CD4-positive, alpha-beta T cell (primary cell): ENCODE measurements around the gene MACROD2. TPM values are rescaled to one million over a fixed set of nuclear protein-coding genes. Genes with fewer than 3 reads are reported as not detected.

ENCODE experiments used
- ATAC-seq: fragments of 200-7000 bp; cut with Tn5 transposase; one replicate; pipeline ENCODE4 v1.10.0; 2022; ENCODE audit warnings: mild to moderate bottlenecking; ENCODE audit not compliant: poor library complexity
- CTCF ChIA-PET: fragments of 350-600 bp; sonication (Branson Sonifier 250); formaldehyde crosslinking; loops from one replicate; lab custom pipeline; 2021; ENCODE audit warnings: antibody characterized with exemption, inconsistent platforms; lab: Charles Lee
- POLR2A ChIA-PET: fragments of 350-600 bp; sonication (Branson Sonifier 250); formaldehyde crosslinking; loops from one replicate; lab custom pipeline; 2021; ENCODE audit warnings: antibody characterized with exemption, inconsistent platforms; lab: Charles Lee
- DNase-seq, 14 experiments: peaks; one replicate each; pipeline ENCODE4 v3.0.0-alpha.2; 2013 to 2020; ENCODE audit warnings: mixed read lengths in 2 of 14
- H3K27ac ChIP-seq, 2 donors: one replicate each; pipeline versions ENCODE4 v1.5.1 to v1.7.0; 2013; ENCODE audit warnings: low read length in 2 of 2, low read depth in 1 of 2, mild to moderate bottlenecking in 1 of 2
- H3K27me3 ChIP-seq, 2 experiments: 1 replicate in 1 of 2; 2 replicates in 1 of 2; pipeline versions ENCODE4 v1.6.1 to v1.7.0; 2013; ENCODE audit warnings: low read length in 2 of 2, control low read depth in 1 of 2, mild to moderate bottlenecking in 1 of 2, moderate library complexity in 1 of 2; ENCODE audit not compliant: insufficient read depth in 2 of 2, control insufficient read depth in 1 of 2
- H3K36me3 ChIP-seq: one replicate; pipeline ENCODE4 v1.6.1; 2013; ENCODE audit warnings: low read length, control low read depth; ENCODE audit not compliant: insufficient read depth
- H3K4me1 ChIP-seq: one replicate; pipeline ENCODE4 v1.6.1; 2013; ENCODE audit warnings: low read length, control low read depth; ENCODE audit not compliant: insufficient read depth
- H3K4me3 ChIP-seq: one replicate; pipeline ENCODE4 v1.5.1; 2013; ENCODE audit warnings: mild to moderate bottlenecking, low read length, moderate library complexity
- H3K9me3 ChIP-seq, 2 experiments: 1 replicate in 1 of 2; 2 replicates in 1 of 2; pipeline versions ENCODE4 v1.6.1 to v1.7.0; 2013; ENCODE audit warnings: low read length in 2 of 2, mild to moderate bottlenecking in 2 of 2, control low read depth in 1 of 2, moderate library complexity in 1 of 2; ENCODE audit not compliant: control insufficient read depth in 1 of 2, insufficient read depth in 1 of 2
- H3K27ac Mint-ChIP-seq: one replicate; pipeline ENCODE4 v1.8.0; 2020; ENCODE audit warnings: mixed read lengths
- H3K27me3 Mint-ChIP-seq: one replicate; pipeline ENCODE4 v1.8.0; 2021; ENCODE audit warnings: mixed read lengths
- H3K36me3 Mint-ChIP-seq: one replicate; pipeline ENCODE4 v1.8.0; 2021; ENCODE audit warnings: low read depth, mixed read lengths
- H3K4me1 Mint-ChIP-seq: one replicate; pipeline ENCODE4 v1.8.0; 2021; ENCODE audit warnings: low read depth, mixed read lengths
- H3K4me3 Mint-ChIP-seq: one replicate; pipeline ENCODE4 v1.8.0; 2020; ENCODE audit warnings: mild to moderate bottlenecking, mixed read lengths
- H3K9me3 Mint-ChIP-seq: one replicate; pipeline ENCODE4 v1.8.0; 2020; ENCODE audit warnings: mixed read lengths
- CTCF ChIP-seq: fragments of 200-600 bp; IDR thresholded peaks from one replicate; pipeline ENCODE4 v1.8.0; 2022; ENCODE audit warnings: antibody characterized with exemption, mild to moderate bottlenecking
- intact Hi-C, 2 experiments: fragments of 100-400 bp; cut with DNase I in 1 of 2; cut with micrococcal nuclease in 1 of 2; formaldehyde crosslinking; loops; one replicate each; pipeline versions ENCODE4 v1.15.1 to v1.9.0; 2023 to 2025; cut with DNase I, micrococcal nuclease
- total RNA-seq, 174 experiments: library from RNA in 2 of 174; stranded (reverse) in 2 of 174; gene quantifications; one replicate each; pipeline ENCODE4 v1.2.3 and lab custom pipeline; 2021 to 2026

The MACROD2 gene
- total RNA-seq, 2 experiments from 2014 or later: not detected

DNA sequence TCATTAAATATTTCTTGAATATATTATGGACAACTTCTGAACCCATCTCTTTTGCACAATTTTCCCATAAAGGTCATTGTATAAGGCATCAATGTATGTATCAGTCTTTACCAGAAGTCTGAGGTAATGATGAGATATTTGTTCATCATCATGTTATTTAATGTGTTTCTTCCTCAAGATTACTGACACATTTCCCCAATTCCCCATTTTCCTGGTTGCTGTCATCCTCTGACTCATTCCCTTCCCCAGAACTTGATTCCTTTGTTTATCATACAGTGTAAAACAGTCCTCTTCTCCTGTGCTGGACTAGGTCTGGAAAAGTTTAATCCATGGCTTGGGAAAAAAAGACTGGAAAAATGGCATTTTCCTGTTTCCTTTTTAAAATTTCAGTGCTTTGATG is 450.0 kb downstream of the MACROD2 start:
- Mint-ChIP-seq H3K27ac (no peak overlapping the region), H3K36me3 (no peaks in the 10 kb centered on the region), H3K4me3 (no peak overlapping the region), H3K27me3 (no peaks in the 10 kb centered on the region), H3K4me1 (no peaks in the 10 kb centered on the region), H3K9me3 (peaks cover 12% of the 10 kb centered on the region)
- TF ChIP-seq CTCF: no peak
- Histone ChIP-seq H3K4me3 (no peak overlapping the region), H3K27ac (no peak overlapping the region), H3K27me3 (no peaks in the 10 kb centered on the region), H3K4me1 (no peaks in the 10 kb centered on the region), H3K36me3 (no peaks in the 10 kb centered on the region), H3K9me3 (peaks cover 0 to 14% of the 10 kb centered on the region in 2 experiments)
- ATAC-seq: no peak
- intact Hi-C loops: no loop called here
- POLR2A ChIA-PET: no interaction called here
- DNase-seq: no peak
- CTCF ChIA-PET: no interaction called here

- ATAC-seq (no peak), DNase-seq (no peak)
- H3K4me1 Mint-ChIP-seq: no peaks in the 10 kb centered on the region
- TF ChIP-seq CTCF: no peak
- POLR2A ChIA-PET: no interaction called here
- no peak overlapping the region for H3K4me3 ChIP-seq
- no peaks in the 10 kb centered on the region for H3K36me3 Mint-ChIP-seq
- CTCF ChIA-PET: no interaction called here
- H3K27me3 Mint-ChIP-seq: no peaks in the 10 kb centered on the region
- no peak overlapping the region for H3K4me3 Mint-ChIP-seq
- H3K36me3 ChIP-seq: no peaks in the 10 kb centered on the region
- H3K27ac ChIP-seq: no peak overlapping the region
- H3K9me3 Mint-ChIP-seq: peaks cover 16% of the 10 kb centered on the region
- peaks cover 0 to 14% of the 10 kb centered on the region in 2 experiments for H3K9me3 ChIP-seq
- intact Hi-C loops: no loop called here
- no peaks in the 10 kb centered on the region for H3K27me3 ChIP-seq
- no peak overlapping the region for H3K27ac Mint-ChIP-seq
- H3K4me1 ChIP-seq: no peaks in the 10 kb centered on the region
Measured at GRCh38 chr20:14445902-14446301, 450.6 kb downstream of the MACROD2 start.

DNA sequence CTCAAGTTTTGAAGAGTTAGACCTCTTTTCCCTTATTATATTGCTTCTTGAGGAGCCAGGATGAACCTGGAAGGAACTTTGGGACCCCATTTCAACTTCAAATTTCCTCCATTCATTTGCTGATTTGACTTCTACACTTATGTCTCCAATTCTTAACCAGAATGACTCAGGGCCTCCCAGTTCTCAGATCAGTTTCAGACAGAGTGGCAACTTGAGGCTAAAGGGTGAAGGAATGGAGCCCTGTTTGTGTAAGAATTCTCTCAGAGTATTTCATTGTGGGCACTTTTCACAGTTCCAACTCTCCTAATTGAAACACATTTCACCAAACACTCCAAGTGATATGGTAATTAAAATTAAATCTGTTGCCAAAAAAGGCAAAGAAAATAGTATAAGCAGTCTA is 451.1 kb downstream of the MACROD2 start:
- Histone ChIP-seq H3K9me3 (peaks cover 0 to 15% of the 10 kb centered on the region in 2 experiments), H3K27ac (no peak overlapping the region), H3K4me3 (no peak overlapping the region), H3K27me3 (no peaks in the 10 kb centered on the region), H3K36me3 (no peaks in the 10 kb centered on the region), H3K4me1 (no peaks in the 10 kb centered on the region)
- CTCF ChIA-PET: no interaction called here
- intact Hi-C loops: no loop called here
- POLR2A ChIA-PET: no interaction called here
- no peak overlapping the region for H3K4me3 Mint-ChIP-seq
- peaks cover 16% of the 10 kb centered on the region for H3K9me3 Mint-ChIP-seq
- no peak for ATAC-seq
- H3K27me3 Mint-ChIP-seq: no peaks in the 10 kb centered on the region
- no peaks in the 10 kb centered on the region for H3K4me1 Mint-ChIP-seq
- TF ChIP-seq CTCF: no peak
- H3K36me3 Mint-ChIP-seq: no peaks in the 10 kb centered on the region
- H3K27ac Mint-ChIP-seq: no peak overlapping the region
- no peak for DNase-seq
